Mesendoderm (in vitro differentiated cells): ENCODE data around the gene CACTIN.
"Not testable (repeated sequence)": the region's sequence is repeated elsewhere in the genome, so short reads cannot be mapped to it uniquely, and the experiment has no call there.

ENCODE experiments used
- DNase-seq: peaks from one replicate; pipeline ENCODE4 v3.0.0; 2013
- H2AK5ac ChIP-seq: 2 replicates; pipeline ENCODE4 v1.6.1; 2013; ENCODE audit warnings: low read length, inconsistent platforms
- H2BK120ac ChIP-seq: 2 replicates; pipeline ENCODE4 v1.6.1; 2013; ENCODE audit warnings: low read depth, mild to moderate bottlenecking, low read length, moderate library complexity, mixed read lengths
- H2BK15ac ChIP-seq: replicated peaks from 2 replicates; pipeline ENCODE4 v1.6.1; 2013; ENCODE audit warnings: low read depth, mild to moderate bottlenecking, moderate library complexity
- H2BK5ac ChIP-seq: 2 replicates; pipeline ENCODE4 v1.6.1; 2013; ENCODE audit warnings: low read length, inconsistent platforms
- H3K18ac ChIP-seq: 2 replicates; pipeline ENCODE4 v1.6.1; 2013; ENCODE audit warnings: mild to moderate bottlenecking, low read length, mixed read lengths
- H3K23ac ChIP-seq: one replicate; pipeline ENCODE4 v1.6.1; 2013; ENCODE audit warnings: low read length
- H3K27ac ChIP-seq: 2 replicates; pipeline ENCODE4 v1.5.1; 2013; ENCODE audit warnings: low read depth, mild to moderate bottlenecking, inconsistent platforms, low read length, moderate library complexity
- H3K27me3 ChIP-seq: 2 replicates; pipeline ENCODE4 v1.6.1; 2013; ENCODE audit warnings: low read length, control low read depth, mild to moderate bottlenecking, inconsistent platforms; ENCODE audit not compliant: insufficient read depth, poor library complexity
- H3K36me3 ChIP-seq: 2 replicates; pipeline ENCODE4 v1.6.1; 2013; ENCODE audit warnings: low read length, inconsistent platforms; ENCODE audit not compliant: control insufficient read depth, insufficient read depth
- H3K4ac ChIP-seq: one replicate; pipeline ENCODE4 v1.6.1; 2013; ENCODE audit warnings: low read depth, mild to moderate bottlenecking, low read length, moderate library complexity
- H3K4me1 ChIP-seq: 2 replicates; pipeline ENCODE4 v1.6.1; 2013; ENCODE audit warnings: low read depth, low read length, inconsistent platforms; ENCODE audit not compliant: control insufficient read depth
- H3K4me2 ChIP-seq: 2 replicates; pipeline ENCODE4 v1.6.1; 2013; ENCODE audit warnings: low read length
- H3K4me3 ChIP-seq: 2 replicates; pipeline ENCODE4 v1.5.1; 2013; ENCODE audit warnings: mild to moderate bottlenecking, low read length
- H3K56ac ChIP-seq: one replicate; pipeline ENCODE4 v1.6.1; 2013; ENCODE audit warnings: low read length
- H3K79me1 ChIP-seq: 2 replicates; pipeline ENCODE4 v1.6.1; 2013; ENCODE audit warnings: low read length, inconsistent platforms
- H3K79me2 ChIP-seq: 2 replicates; pipeline ENCODE4 v1.6.1; 2013; ENCODE audit warnings: mild to moderate bottlenecking, low read length; ENCODE audit not compliant: control insufficient read depth, insufficient read depth
- H3K9ac ChIP-seq: 2 replicates; pipeline ENCODE4 v1.6.1; 2013; ENCODE audit warnings: low read length, inconsistent platforms
- H4K5ac ChIP-seq: one replicate; pipeline ENCODE4 v1.6.1; 2013; ENCODE audit warnings: low read length
- H4K8ac ChIP-seq: one replicate; pipeline ENCODE4 v1.6.1; 2013; ENCODE audit warnings: low read depth, mild to moderate bottlenecking, control low read depth, low read length, moderate library complexity
- WGBS: extraction: QIAGEN DNeasy Blood & Tissue Kit; methylation state at CpG from one replicate; pipeline ENCODE4 v1.1.7; 2013; ENCODE audit warnings: low lambda C conversion rate, missing lambda C conversion rate; ENCODE audit not compliant: insufficient coverage; ENCODE audit errors: extremely low coverage; 5-methylcytosine and 5-hydroxymethylcytosine counted together

Gene CACTIN

GRCh38 chr19:3668331-3669081 lies 41.9 kb upstream of the CACTIN start:
- Histone ChIP-seq H3K36me3 (peaks cover 2% of the 10 kb centered on the region), H3K27ac (no peak overlapping the region), H3K23ac (no peak overlapping the region), H2BK15ac (no peak overlapping the region), H3K4me1 (peaks cover 2% of the 10 kb centered on the region), H3K56ac (peak overlapping the region; percentile 49), H2BK5ac (no peak overlapping the region), H3K9ac (no peak overlapping the region), H2BK120ac (no peak overlapping the region), H3K79me2 (no peaks in the 10 kb centered on the region), H3K4ac (no peak overlapping the region), H4K8ac (no peak overlapping the region), H4K5ac (no peak overlapping the region), H3K27me3 (no peaks in the 10 kb centered on the region), H3K4me2 (no peak overlapping the region), H3K18ac (no peak overlapping the region), H3K4me3 (no peak overlapping the region), H2AK5ac (no peak overlapping the region), H3K79me1 (peaks cover 2% of the 10 kb centered on the region)
- no CpG with 5 or more reads among the region's 34 CpGs for WGBS
- DNase-seq, result no peak

GRCh38 chr19:3667766-3668165 lies 41.2 kb upstream of the CACTIN start:
- H3K79me1 ChIP-seq, result peaks cover 2% of the 10 kb centered on the region
- WGBS, result no CpG with 5 or more reads among the region's 17 CpGs
- no peaks in the 10 kb centered on the region for H3K27me3 ChIP-seq
- no peaks in the 10 kb centered on the region for H3K79me2 ChIP-seq
- no peak overlapping the region for H4K8ac ChIP-seq
- H2AK5ac ChIP-seq, result no peak overlapping the region
- H2BK15ac ChIP-seq, result no peak overlapping the region
- peak overlapping the region; percentile 49 for H3K56ac ChIP-seq
- H3K4me2 ChIP-seq, result no peak overlapping the region
- H2BK120ac ChIP-seq, result no peak overlapping the region
- H3K4me3 ChIP-seq, result no peak overlapping the region
- no peak overlapping the region for H3K18ac ChIP-seq
- no peak overlapping the region for H2BK5ac ChIP-seq
- H3K4me1 ChIP-seq, result peaks cover 2% of the 10 kb centered on the region
- no peak overlapping the region for H3K4ac ChIP-seq
- H4K5ac ChIP-seq, result no peak overlapping the region
- H3K36me3 ChIP-seq, result peaks cover 2% of the 10 kb centered on the region
- DNase-seq, result no peak
- no peak overlapping the region for H3K23ac ChIP-seq
- no peak overlapping the region for H3K9ac ChIP-seq
- no peak overlapping the region for H3K27ac ChIP-seq

GRCh38 chr19:3667037-3667638 lies 40.5 kb upstream of the CACTIN start:
- Histone ChIP-seq H2BK5ac (no peak overlapping the region), H3K79me2 (no peaks in the 10 kb centered on the region), H3K27ac (no peak overlapping the region), H2BK120ac (no peak overlapping the region), H3K56ac (no peak overlapping the region), H3K4me2 (no peak overlapping the region), H4K5ac (no peak overlapping the region), H4K8ac (no peak overlapping the region), H3K9ac (no peak overlapping the region), H2AK5ac (no peak overlapping the region), H3K18ac (no peak overlapping the region), H3K36me3 (peaks cover 2% of the 10 kb centered on the region), H3K79me1 (peaks cover under 1% of the 10 kb centered on the region), H3K4ac (no peak overlapping the region), H2BK15ac (no peak overlapping the region), H3K4me3 (no peak overlapping the region), H3K4me1 (peaks cover under 1% of the 10 kb centered on the region), H3K23ac (no peak overlapping the region), H3K27me3 (no peaks in the 10 kb centered on the region)
- no peak for DNase-seq
- no CpG with 5 or more reads among the region's 18 CpGs for WGBS

- not testable (repeated sequence) for H3K4me1 ChIP-seq, DNase-seq, H3K4ac ChIP-seq, H3K79me1 ChIP-seq, H3K18ac ChIP-seq, H3K36me3 ChIP-seq, H4K5ac ChIP-seq, H3K27me3 ChIP-seq, H3K56ac ChIP-seq, H2BK120ac ChIP-seq, H3K9ac ChIP-seq, H3K23ac ChIP-seq, H2BK5ac ChIP-seq, H3K4me2 ChIP-seq, H3K79me2 ChIP-seq, H2BK15ac ChIP-seq, H3K27ac ChIP-seq, H2AK5ac ChIP-seq, H3K4me3 ChIP-seq, H4K8ac ChIP-seq
- WGBS, result no CpG with 5 or more reads among the region's 14 CpGs
Measured at GRCh38 chr19:3666545-3666856, 39.9 kb upstream of the CACTIN start.

- Histone ChIP-seq H3K27ac (no peak overlapping the region), H3K27me3 (no peaks in the 10 kb centered on the region), H3K36me3 (peaks cover 2% of the 10 kb centered on the region), H2BK15ac (no peak overlapping the region), H3K23ac (no peak overlapping the region), H3K9ac (no peak overlapping the region), H2BK5ac (no peak overlapping the region), H3K56ac (no peak overlapping the region), H2BK120ac (no peak overlapping the region), H3K79me1 (no peaks in the 10 kb centered on the region), H3K4me1 (no peaks in the 10 kb centered on the region), H2AK5ac (no peak overlapping the region), H4K8ac (no peak overlapping the region), H4K5ac (no peak overlapping the region), H3K79me2 (no peaks in the 10 kb centered on the region), H3K4me2 (no peak overlapping the region), H3K4me3 (no peak overlapping the region), H3K4ac (no peak overlapping the region), H3K18ac (no peak overlapping the region)
- WGBS, result no CpG with 5 or more reads among the region's 40 CpGs
- DNase-seq, result no peak
Measured at GRCh38 chr19:3665681-3666544, 39.3 kb upstream of the CACTIN start.
